Measurements from ENCODE around the gene ZFP36L1. TPM values are rescaled to one million over a fixed set of nuclear protein-coding genes. Genes with fewer than 3 reads are reported as not detected.

The ZFP36L1 gene
- total RNA-seq, 1 donor: 53.8 TPM

GRCh38 chr14:68816943-68817430, 24.1 kb upstream of the ZFP36L1 start:
- peak overlapping the region; percentile 37 for H3K4me3 ChIP-seq (ENCODE audit: low read depth, low read length)
- TF ChIP-seq CTCF (IDR thresholded peaks at IDR 0.05; ENCODE audit: insufficient read depth, low read length): no peak

GRCh38 chr14:68816183-68816942, 23.5 kb upstream of the ZFP36L1 start:
- peak; percentile 91 for DNase-seq (ENCODE audit: low read depth)
- TF ChIP-seq CTCF (IDR thresholded peaks at IDR 0.05; ENCODE audit: insufficient read depth, low read length): peak; percentile 92

More at GRCh38 chr14:68816943-68817430, 24.1 kb upstream of the ZFP36L1 start:
- DNase-seq (ENCODE audit: low read depth): no peak

GRCh38 chr14:68815298-68816182, 22.7 kb upstream of the ZFP36L1 start:
- peak; percentile 16 for DNase-seq (ENCODE audit: low read depth)
- TF ChIP-seq CTCF (IDR thresholded peaks at IDR 0.05; ENCODE audit: insufficient read depth, low read length): no peak
- peak overlapping the region; percentile 47 for H3K4me3 ChIP-seq (ENCODE audit: low read depth, low read length)

More at GRCh38 chr14:68816183-68816942, 23.5 kb upstream of the ZFP36L1 start:
- peak overlapping the region; percentile 51 for H3K4me3 ChIP-seq (ENCODE audit: low read depth, low read length)

GRCh38 chr14:68814539-68815297, 21.9 kb upstream of the ZFP36L1 start:
- peak; percentile 67 for DNase-seq (ENCODE audit: low read depth)
- H3K4me3 ChIP-seq (ENCODE audit: low read depth, low read length): peak overlapping the region; percentile 40
- no peak for TF ChIP-seq CTCF (IDR thresholded peaks at IDR 0.05; ENCODE audit: insufficient read depth, low read length)

GRCh38 chr14:68814238-68814538, 21.3 kb upstream of the ZFP36L1 start:
- no peak for DNase-seq (ENCODE audit: low read depth)
- no peak for TF ChIP-seq CTCF (IDR thresholded peaks at IDR 0.05; ENCODE audit: insufficient read depth, low read length)
- peak overlapping the region; percentile 33 for H3K4me3 ChIP-seq (ENCODE audit: low read depth, low read length)

- no peak for TF ChIP-seq CTCF (IDR thresholded peaks at IDR 0.05; ENCODE audit: insufficient read depth, low read length)
- H3K4me3 ChIP-seq (ENCODE audit: low read depth, low read length): no peak overlapping the region
- DNase-seq (ENCODE audit: low read depth): no peak
These were observed 20.5 kb upstream of the ZFP36L1 start for GRCh38 chr14:68813318-68813838.

Measured in fibroblast of the aortic adventitia (primary cell).